Epithelial cell of esophagus (primary cell): ENCODE results near the gene GPR31.

Source experiments
- DNase-seq: peaks from one replicate; pipeline ENCODE4 v3.0.0; 2010; ENCODE audit warnings: low read depth
- H3K4me3 ChIP-seq: 2 replicates; pipeline ENCODE4 v1.5.1; 2011; ENCODE audit warnings: mild to moderate bottlenecking, low read length, control low read depth
- CTCF ChIP-seq: IDR thresholded peaks from 2 replicates; pipeline ENCODE4 v1.5.1; 2011; ENCODE audit warnings: low read depth, mild to moderate bottlenecking, low read length, control low read depth, inconsistent platforms; ENCODE audit not compliant: insufficient read depth; ENCODE audit errors: missing control alignments

Gene GPR31

GRCh38 chr6:167136376-167136775 lies 21.4 kb downstream of the GPR31 start:
- no peak for DNase-seq
- no peak for TF ChIP-seq CTCF
- no peak overlapping the region for H3K4me3 ChIP-seq

GRCh38 chr6:167134448-167135328 lies 23.1 kb downstream of the GPR31 start:
- TF ChIP-seq CTCF = no peak
- DNase-seq = no peak
- H3K4me3 ChIP-seq = no peak overlapping the region

GRCh38 chr6:167130712-167131684 lies 26.8 kb downstream of the GPR31 start:
- DNase-seq = no peak
- no peak for TF ChIP-seq CTCF

GRCh38 chr6:167130008-167130677 lies 27.6 kb downstream of the GPR31 start:
- H3K4me3 ChIP-seq = no peak overlapping the region
- no peak for TF ChIP-seq CTCF
- no peak for DNase-seq

More at GRCh38 chr6:167130712-167131684, 26.8 kb downstream of the GPR31 start:
- no peak overlapping the region for H3K4me3 ChIP-seq

- no peak for DNase-seq
Measured at GRCh38 chr6:167129562-167129961, 28.2 kb downstream of the GPR31 start.

More at GRCh38 chr6:167129562-167129961, 28.2 kb downstream of the GPR31 start:
- no peak for TF ChIP-seq CTCF
- H3K4me3 ChIP-seq = no peak overlapping the region
